GM20000 (cell line): ENCODE measurements around the gene SMYD3.

Experiments
- DNase-seq: peaks from one replicate; pipeline ENCODE4 v3.0.0; 2012; ENCODE audit warnings: low spot score
- CTCF ChIP-seq: IDR thresholded peaks from 2 replicates; pipeline ENCODE4 v1.5.1; 2012; ENCODE audit warnings: mild to moderate bottlenecking, control low read depth; ENCODE audit errors: extremely low read depth, missing control alignments

The SMYD3 gene

GRCh38 chr1:245965398-245965797 is 541.7 kb downstream of the SMYD3 start:
- TF ChIP-seq CTCF = no peak
- no peak for DNase-seq

- TF ChIP-seq CTCF = no peak
- DNase-seq = no peak
Observed at GRCh38 chr1:245963649-245964048, 543.4 kb downstream of the SMYD3 start.

- no peak for TF ChIP-seq CTCF
- DNase-seq = no peak
Observed at GRCh38 chr1:245962453-245962852, 544.6 kb downstream of the SMYD3 start.

- no peak for DNase-seq
- no peak for TF ChIP-seq CTCF
Observed at GRCh38 chr1:245961137-245961540, 545.9 kb downstream of the SMYD3 start.

GRCh38 chr1:245960171-245960570 is 546.9 kb downstream of the SMYD3 start:
- no peak for DNase-seq
- no peak for TF ChIP-seq CTCF

GRCh38 chr1:245958016-245958415 is 549.1 kb downstream of the SMYD3 start:
- TF ChIP-seq CTCF = no peak
- DNase-seq = no peak

GRCh38 chr1:245957427-245957826 is 549.7 kb downstream of the SMYD3 start:
- TF ChIP-seq CTCF = no peak
- DNase-seq = no peak
